ENCODE results near the gene AIFM2. TPM values are rescaled to one million over a fixed set of nuclear protein-coding genes. Genes with fewer than 3 reads are reported as not detected.

The AIFM2 gene
- total and polyA plus RNA-seq, 4 donors, result 5.0 to 20.3 (median 9.7) TPM

GRCh38 chr10:70074165-70074564 is 58.5 kb downstream of the AIFM2 start:
- Histone ChIP-seq H3K27ac (ENCODE audit: low read depth in 1 of 2, low read length in 2 of 2) (no peak overlapping the region), H3K9ac (ENCODE audit: low read depth in 1 of 2, low read length in 2 of 2) (no peak overlapping the region), H3K9me3 (ENCODE audit: control insufficient read depth in 4 of 4, low read length in 3 of 4) (no peaks in the 10 kb centered on the region), H3K4me1 (ENCODE audit: control insufficient read depth in 4 of 4, insufficient read depth in 4 of 4, low read length in 3 of 4) (no peaks in the 10 kb centered on the region), H3K36me3 (ENCODE audit: control insufficient read depth in 4 of 4, insufficient read depth in 3 of 4, low read depth in 1 of 4, low read length in 3 of 4) (no peaks in the 10 kb centered on the region), H3K4me3 (ENCODE audit: low read depth in 1 of 3, low read length in 3 of 3) (no peak overlapping the region), H3K27me3 (ENCODE audit: control insufficient read depth in 4 of 4, insufficient read depth in 4 of 4, low read length in 3 of 4) (no peaks in the 10 kb centered on the region)
- WGBS, result 93% methylated on average over 2 of the region's 2 CpGs
- no peak for DNase-seq (ENCODE audit: low spot score)
- no peak for TF ChIP-seq NR2F2 (IDR thresholded peaks at IDR 0.05)
- no peak for TF ChIP-seq TAF1 (conservative IDR thresholded peaks at IDR 0.05)
- TF ChIP-seq EGR1 (IDR thresholded peaks at IDR 0.05; ENCODE audit: low read depth in 2 of 2), result no peak
- no peak for TF ChIP-seq RXRA (IDR thresholded peaks at IDR 0.05)
- TF ChIP-seq FOXA2 (IDR thresholded peaks at IDR 0.05), result no peak
- TF ChIP-seq FOXA1 (IDR thresholded peaks at IDR 0.05), result no peak
- TF ChIP-seq HNF4A (conservative IDR thresholded peaks at IDR 0.05), result no peak
- TF ChIP-seq SP1 (IDR thresholded peaks at IDR 0.05), result no peak
- TF ChIP-seq RAD21 (IDR thresholded peaks at IDR 0.05), result no peak
- no peak for TF ChIP-seq MAX (IDR thresholded peaks at IDR 0.05)
- no peak for TF ChIP-seq ATF3 (IDR thresholded peaks at IDR 0.05)
- no peak for TF ChIP-seq ZBTB33 (IDR thresholded peaks at IDR 0.05)
- TF ChIP-seq GABPA (IDR thresholded peaks at IDR 0.05 in 1 of 2, conservative IDR thresholded peaks at IDR 0.05 in 1 of 2), result no peak
- TF ChIP-seq CTCF (IDR thresholded peaks at IDR 0.05; ENCODE audit: low read depth, low read length, missing input control), result no peak
- no peak for TF ChIP-seq YY1 (IDR thresholded peaks at IDR 0.05)

- no peaks in the 10 kb centered on the region for H3K27me3 ChIP-seq (ENCODE audit: control insufficient read depth in 4 of 4, insufficient read depth in 4 of 4, low read length in 3 of 4)
- no peak for DNase-seq (ENCODE audit: low spot score)
- no peaks in the 10 kb centered on the region for H3K4me1 ChIP-seq (ENCODE audit: control insufficient read depth in 4 of 4, insufficient read depth in 4 of 4, low read length in 3 of 4)
- H3K27ac ChIP-seq (ENCODE audit: low read depth in 1 of 2, low read length in 2 of 2), result no peak overlapping the region
- no peaks in the 10 kb centered on the region for H3K9me3 ChIP-seq (ENCODE audit: control insufficient read depth in 4 of 4, low read length in 3 of 4)
- WGBS, result 97% methylated on average over 11 of the region's 11 CpGs
- no peak for TF ChIP-seq SP1 (IDR thresholded peaks at IDR 0.05)
- TF ChIP-seq REST (IDR thresholded peaks at IDR 0.05), result no peak
- no peak for TF ChIP-seq HNF4G (IDR thresholded peaks at IDR 0.05)
- no peak for TF ChIP-seq CTCF (IDR thresholded peaks at IDR 0.05; ENCODE audit: low read depth, low read length, missing input control)
- TF ChIP-seq MAX (IDR thresholded peaks at IDR 0.05), result no peak
- TF ChIP-seq JUND (IDR thresholded peaks at IDR 0.05), result no peak
- TF ChIP-seq ZBTB33 (IDR thresholded peaks at IDR 0.05), result no peak
- no peak overlapping the region for H3K9ac ChIP-seq (ENCODE audit: low read depth in 1 of 2, low read length in 2 of 2)
- H3K4me3 ChIP-seq (ENCODE audit: low read depth in 1 of 3, low read length in 3 of 3), result no peak overlapping the region
- no peaks in the 10 kb centered on the region for H3K36me3 ChIP-seq (ENCODE audit: control insufficient read depth in 4 of 4, insufficient read depth in 3 of 4, low read depth in 1 of 4, low read length in 3 of 4)
These were observed 61.8 kb downstream of the AIFM2 start for GRCh38 chr10:70070834-70071233.

Data from liver (tissue), 9 donors.